WTC11 (cell line): Measurements from ENCODE around the gene EIF3L. TPM values are rescaled to one million over a fixed set of nuclear protein-coding genes. Genes with fewer than 3 reads are reported as not detected.

ENCODE experiments used
- AFF4 ChIP-seq: sonication (generic); formaldehyde crosslinking; IDR thresholded peaks from 2 replicates; pipeline ENCODE4 v1.8.1; 2023; ENCODE audit warnings: mild to moderate bottlenecking, missing genetic modification reagents, borderline replicate concordance
- CREB1 ChIP-seq: sonication (generic); formaldehyde crosslinking; IDR thresholded peaks from 2 replicates; pipeline ENCODE4 v1.8.0; 2023; ENCODE audit warnings: mild to moderate bottlenecking, missing genetic modification reagents
- CREM ChIP-seq: sonication (generic); formaldehyde crosslinking; IDR thresholded peaks from 2 replicates; pipeline ENCODE4 v1.8.1; 2022; ENCODE audit warnings: mild to moderate bottlenecking, missing genetic modification reagents, moderate library complexity
- CTCF ChIP-seq: fragments of 200-600 bp; IDR thresholded peaks from 2 replicates; pipeline ENCODE4 v1.8.0; 2022; ENCODE audit warnings: antibody characterized with exemption
- ESRRA ChIP-seq: sonication (generic); formaldehyde crosslinking; IDR thresholded peaks from 2 replicates; pipeline ENCODE4 v1.8.1; 2022; ENCODE audit warnings: mild to moderate bottlenecking, missing genetic modification reagents, borderline replicate concordance
- ETV6 ChIP-seq: sonication (generic); formaldehyde crosslinking; IDR thresholded peaks from 2 replicates; pipeline ENCODE4 v1.8.1; 2022; ENCODE audit warnings: mild to moderate bottlenecking, missing genetic modification reagents
- FOXJ3 ChIP-seq: sonication (generic); formaldehyde crosslinking; IDR thresholded peaks from 2 replicates; pipeline ENCODE4 v1.9.0; 2021; ENCODE audit warnings: missing genetic modification reagents, mild to moderate bottlenecking, borderline replicate concordance
- GTF2I ChIP-seq: fragments of 250-450 bp; sonication (Bioruptor Pico); conservative IDR thresholded peaks from 2 replicates; pipeline ENCODE4 v1.4.0; 2021; ENCODE audit warnings: mild to moderate bottlenecking
- HMGA2 ChIP-seq: fragments of 250-450 bp; sonication (Bioruptor Pico); IDR thresholded peaks from 2 replicates; pipeline ENCODE4 v1.4.0; 2021; ENCODE audit warnings: mild to moderate bottlenecking, moderate library complexity
- JUN ChIP-seq: sonication (generic); formaldehyde crosslinking; IDR thresholded peaks from 2 replicates; pipeline ENCODE4 v1.8.0; 2023; ENCODE audit warnings: mild to moderate bottlenecking, missing genetic modification reagents
- KAT7 ChIP-seq: sonication (generic); formaldehyde crosslinking; IDR thresholded peaks from 2 replicates; pipeline ENCODE4 v1.8.1; 2023; ENCODE audit warnings: missing genetic modification reagents, mild to moderate bottlenecking, borderline replicate concordance
- NFYB ChIP-seq: sonication (generic); formaldehyde crosslinking; conservative IDR thresholded peaks from 2 replicates; pipeline ENCODE4 v1.8.0; 2022; ENCODE audit warnings: low read depth, missing genetic modification reagents
- NR1H2 ChIP-seq: sonication (generic); formaldehyde crosslinking; IDR thresholded peaks from 2 replicates; pipeline ENCODE4 v1.9.0; 2021; ENCODE audit warnings: mild to moderate bottlenecking, moderate library complexity, missing genetic modification reagents
- OVOL2 ChIP-seq: fragments of 250-450 bp; sonication (Bioruptor Pico); IDR thresholded peaks from 2 replicates; pipeline ENCODE4 v1.9.0; 2021; ENCODE audit warnings: mild to moderate bottlenecking, borderline replicate concordance
- SMAD4 ChIP-seq: sonication (generic); formaldehyde crosslinking; IDR thresholded peaks from 2 replicates; pipeline ENCODE4 v1.8.0; 2022; ENCODE audit warnings: mild to moderate bottlenecking, missing genetic modification reagents
- TCF7 ChIP-seq: sonication (generic); formaldehyde crosslinking; IDR thresholded peaks from 2 replicates; pipeline ENCODE4 v1.8.0; 2022; ENCODE audit warnings: mild to moderate bottlenecking, low read depth, missing genetic modification reagents, moderate library complexity
- ZNF232 ChIP-seq: sonication (generic); formaldehyde crosslinking; IDR thresholded peaks from 2 replicates; pipeline ENCODE4 v1.8.0; 2022; ENCODE audit warnings: mild to moderate bottlenecking, missing genetic modification reagents
- ZNF263 ChIP-seq: sonication (generic); formaldehyde crosslinking; IDR thresholded peaks from 2 replicates; pipeline ENCODE4 v1.8.1; 2022; ENCODE audit warnings: low read depth, mild to moderate bottlenecking, moderate library complexity, missing genetic modification reagents
- ZNF317 ChIP-seq: sonication (generic); formaldehyde crosslinking; IDR thresholded peaks from 2 replicates; pipeline ENCODE4 v1.8.1; 2023; ENCODE audit warnings: low read depth, mild to moderate bottlenecking, moderate library complexity, missing genetic modification reagents, borderline replicate concordance
- ZSCAN18 ChIP-seq: fragments of 250-450 bp; sonication (Bioruptor Pico); IDR thresholded peaks from 2 replicates; pipeline ENCODE4 v2.1.2; 2022; ENCODE audit warnings: mild to moderate bottlenecking, moderate library complexity
- total RNA-seq: library from RNA; stranded (reverse); gene quantifications from 3 replicates; pipeline ENCODE4 v1.2.3, GENCODE V29; 2021
- TF ChIP-seq, protein P1 (sequence below): fragments of 250-450 bp; sonication (Bioruptor Pico); IDR thresholded peaks from 2 replicates; pipeline ENCODE4 v1.9.0; 2021; ENCODE audit warnings: mild to moderate bottlenecking
- TF ChIP-seq, protein P2 (sequence below): sonication (generic); formaldehyde crosslinking; IDR thresholded peaks from 2 replicates; pipeline ENCODE4 v1.8.1; 2023; ENCODE audit warnings: mild to moderate bottlenecking, missing genetic modification reagents, moderate library complexity
- TF ChIP-seq, protein P3 (sequence below): sonication (generic); formaldehyde crosslinking; conservative IDR thresholded peaks from 2 replicates; pipeline ENCODE4 v1.8.1; 2022; ENCODE audit warnings: mild to moderate bottlenecking, missing genetic modification reagents
- TF ChIP-seq, protein P4 (sequence below): sonication (generic); formaldehyde crosslinking; IDR thresholded peaks from 2 replicates; pipeline ENCODE4 v1.8.0; 2023; ENCODE audit warnings: missing genetic modification reagents
- TF ChIP-seq, protein P5 (sequence below): sonication (generic); formaldehyde crosslinking; IDR thresholded peaks from 2 replicates; pipeline ENCODE4 v1.8.1; 2022; ENCODE audit warnings: missing genetic modification reagents, borderline replicate concordance

The EIF3L gene
- total RNA-seq, 1 experiment from 2014 or later, result 611 TPM

- TF ChIP-seq, protein P1, sequence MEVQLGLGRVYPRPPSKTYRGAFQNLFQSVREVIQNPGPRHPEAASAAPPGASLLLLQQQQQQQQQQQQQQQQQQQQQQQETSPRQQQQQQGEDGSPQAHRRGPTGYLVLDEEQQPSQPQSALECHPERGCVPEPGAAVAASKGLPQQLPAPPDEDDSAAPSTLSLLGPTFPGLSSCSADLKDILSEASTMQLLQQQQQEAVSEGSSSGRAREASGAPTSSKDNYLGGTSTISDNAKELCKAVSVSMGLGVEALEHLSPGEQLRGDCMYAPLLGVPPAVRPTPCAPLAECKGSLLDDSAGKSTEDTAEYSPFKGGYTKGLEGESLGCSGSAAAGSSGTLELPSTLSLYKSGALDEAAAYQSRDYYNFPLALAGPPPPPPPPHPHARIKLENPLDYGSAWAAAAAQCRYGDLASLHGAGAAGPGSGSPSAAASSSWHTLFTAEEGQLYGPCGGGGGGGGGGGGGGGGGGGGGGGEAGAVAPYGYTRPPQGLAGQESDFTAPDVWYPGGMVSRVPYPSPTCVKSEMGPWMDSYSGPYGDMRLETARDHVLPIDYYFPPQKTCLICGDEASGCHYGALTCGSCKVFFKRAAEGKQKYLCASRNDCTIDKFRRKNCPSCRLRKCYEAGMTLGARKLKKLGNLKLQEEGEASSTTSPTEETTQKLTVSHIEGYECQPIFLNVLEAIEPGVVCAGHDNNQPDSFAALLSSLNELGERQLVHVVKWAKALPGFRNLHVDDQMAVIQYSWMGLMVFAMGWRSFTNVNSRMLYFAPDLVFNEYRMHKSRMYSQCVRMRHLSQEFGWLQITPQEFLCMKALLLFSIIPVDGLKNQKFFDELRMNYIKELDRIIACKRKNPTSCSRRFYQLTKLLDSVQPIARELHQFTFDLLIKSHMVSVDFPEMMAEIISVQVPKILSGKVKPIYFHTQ (CRISPR knock-in tag), result no peak
- TF ChIP-seq, protein P2, sequence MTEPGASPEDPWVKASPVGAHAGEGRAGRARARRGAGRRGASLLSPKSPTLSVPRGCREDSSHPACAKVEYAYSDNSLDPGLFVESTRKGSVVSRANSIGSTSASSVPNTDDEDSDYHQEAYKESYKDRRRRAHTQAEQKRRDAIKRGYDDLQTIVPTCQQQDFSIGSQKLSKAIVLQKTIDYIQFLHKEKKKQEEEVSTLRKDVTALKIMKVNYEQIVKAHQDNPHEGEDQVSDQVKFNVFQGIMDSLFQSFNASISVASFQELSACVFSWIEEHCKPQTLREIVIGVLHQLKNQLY (CRISPR knock-in tag), result peak; percentile 66
- TF ChIP-seq, protein P3, sequence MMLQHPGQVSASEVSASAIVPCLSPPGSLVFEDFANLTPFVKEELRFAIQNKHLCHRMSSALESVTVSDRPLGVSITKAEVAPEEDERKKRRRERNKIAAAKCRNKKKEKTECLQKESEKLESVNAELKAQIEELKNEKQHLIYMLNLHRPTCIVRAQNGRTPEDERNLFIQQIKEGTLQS (CRISPR knock-in tag), result no peak
- TF ChIP-seq ZNF263 (CRISPR knock-in tag), result peak; percentile 69; the same call in 1 of the 2 replicates
- TF ChIP-seq TCF7 (CRISPR knock-in tag), result no peak
- no peak for TF ChIP-seq KAT7 (CRISPR knock-in tag)
- no peak for TF ChIP-seq ESRRA (CRISPR knock-in tag)
- TF ChIP-seq, protein P4, sequence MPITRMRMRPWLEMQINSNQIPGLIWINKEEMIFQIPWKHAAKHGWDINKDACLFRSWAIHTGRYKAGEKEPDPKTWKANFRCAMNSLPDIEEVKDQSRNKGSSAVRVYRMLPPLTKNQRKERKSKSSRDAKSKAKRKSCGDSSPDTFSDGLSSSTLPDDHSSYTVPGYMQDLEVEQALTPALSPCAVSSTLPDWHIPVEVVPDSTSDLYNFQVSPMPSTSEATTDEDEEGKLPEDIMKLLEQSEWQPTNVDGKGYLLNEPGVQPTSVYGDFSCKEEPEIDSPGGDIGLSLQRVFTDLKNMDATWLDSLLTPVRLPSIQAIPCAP (CRISPR knock-in tag), result peak; percentile 87
- peak; percentile 46; the same call in 1 of the 2 replicates for TF ChIP-seq ZNF317 (CRISPR knock-in tag)
- TF ChIP-seq JUN (CRISPR knock-in tag), result peak; percentile 58
- peak; percentile 81 for TF ChIP-seq CREM (CRISPR knock-in tag)
- TF ChIP-seq FOXJ3 (CRISPR knock-in tag), result no peak
- TF ChIP-seq OVOL2 (CRISPR knock-in tag), result no peak
- TF ChIP-seq, protein P5, sequence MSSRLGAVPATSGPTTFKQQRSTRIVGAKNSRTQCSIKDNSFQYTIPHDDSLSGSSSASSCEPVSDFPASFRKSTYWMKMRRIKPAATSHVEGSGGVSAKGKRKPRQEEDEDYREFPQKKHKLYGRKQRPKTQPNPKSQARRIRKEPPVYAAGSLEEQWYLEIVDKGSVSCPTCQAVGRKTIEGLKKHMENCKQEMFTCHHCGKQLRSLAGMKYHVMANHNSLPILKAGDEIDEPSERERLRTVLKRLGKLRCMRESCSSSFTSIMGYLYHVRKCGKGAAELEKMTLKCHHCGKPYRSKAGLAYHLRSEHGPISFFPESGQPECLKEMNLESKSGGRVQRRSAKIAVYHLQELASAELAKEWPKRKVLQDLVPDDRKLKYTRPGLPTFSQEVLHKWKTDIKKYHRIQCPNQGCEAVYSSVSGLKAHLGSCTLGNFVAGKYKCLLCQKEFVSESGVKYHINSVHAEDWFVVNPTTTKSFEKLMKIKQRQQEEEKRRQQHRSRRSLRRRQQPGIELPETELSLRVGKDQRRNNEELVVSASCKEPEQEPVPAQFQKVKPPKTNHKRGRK (CRISPR knock-in tag), result no peak
- no peak for TF ChIP-seq NR1H2 (CRISPR knock-in tag)
- TF ChIP-seq CREB1 (CRISPR knock-in tag), result peak; percentile 54; the same call in 1 of the 2 replicates
- TF ChIP-seq AFF4 (CRISPR knock-in tag), result peak; percentile 82
- no peak for TF ChIP-seq ZSCAN18 (CRISPR knock-in tag)
- no peak for TF ChIP-seq GTF2I (CRISPR knock-in tag)
- no peak for TF ChIP-seq HMGA2
- TF ChIP-seq NFYB (CRISPR knock-in tag), result 0 out of 2 replicates have a peak, but pooled peaks have one; percentile 23
- TF ChIP-seq CTCF, result no peak
- no peak for TF ChIP-seq SMAD4 (CRISPR knock-in tag)
- TF ChIP-seq ETV6 (CRISPR knock-in tag), result peak; percentile 92
- TF ChIP-seq ZNF232 (CRISPR knock-in tag), result peak; percentile 59; the same call in 1 of the 2 replicates
- TF ChIP-seq, all 79 proteins: peak for 31
Observed at GRCh38 chr22:37818409-37819104, 30.7 kb upstream of the EIF3L start (continued).
